HFFc6 (cell line): ENCODE data around the gene FBXL14. TPM values are rescaled to one million over a fixed set of nuclear protein-coding genes. Genes with fewer than 3 reads are reported as not detected.
A peak's percentile ranks its signal among the peaks of the same experiment; 100 is the strongest.

Experiments used
- DNase-seq: peaks from one replicate; pipeline ENCODE4 v3.0.0-alpha.2; 2018
- H3K27ac Mint-ChIP-seq: 2 replicates; pipeline ENCODE4 v1.8.0; 2020; ENCODE audit warnings: mild to moderate bottlenecking, mixed read lengths
- H3K27me3 Mint-ChIP-seq: 2 replicates; pipeline ENCODE4 v1.8.0; 2021; ENCODE audit warnings: mild to moderate bottlenecking, moderate library complexity, mixed read lengths; ENCODE audit not compliant: insufficient read depth
- H3K36me3 Mint-ChIP-seq: 2 replicates; pipeline ENCODE4 v1.8.0; 2021; ENCODE audit warnings: low read depth, mixed read lengths
- H3K4me1 Mint-ChIP-seq: 2 replicates; pipeline ENCODE4 v1.8.0; 2020; ENCODE audit warnings: low read depth, mixed read lengths
- H3K4me3 Mint-ChIP-seq: 2 replicates; pipeline ENCODE4 v1.8.0; 2020; ENCODE audit warnings: mild to moderate bottlenecking, moderate library complexity, mixed read lengths
- H3K9me3 Mint-ChIP-seq: 2 replicates; pipeline ENCODE4 v1.8.0; 2020; ENCODE audit warnings: mild to moderate bottlenecking, mixed read lengths
- total RNA-seq, 6 experiments: library from RNA; stranded (reverse); fragmentation: NEBNext Ultra II Directional; extraction: Animal tissue kit (Norgen Biotek cat#: 25700); gene quantifications; 2 replicates in 1 of 6; 3 replicates in 5 of 6; pipeline ENCODE4 v1.2.3, GENCODE V29; 2021
- TF ChIP-seq, protein P1 (sequence below): fragments of 200-600 bp; sonication (generic); IDR thresholded peaks from 2 replicates; pipeline ENCODE4 v1.5.0; 2021; ENCODE audit warnings: antibody characterized with exemption, mild to moderate bottlenecking

FBXL14 gene
- total RNA-seq, 6 experiments from 2014 or later: 5.2 to 6.5 (median 5.4) TPM

DNA sequence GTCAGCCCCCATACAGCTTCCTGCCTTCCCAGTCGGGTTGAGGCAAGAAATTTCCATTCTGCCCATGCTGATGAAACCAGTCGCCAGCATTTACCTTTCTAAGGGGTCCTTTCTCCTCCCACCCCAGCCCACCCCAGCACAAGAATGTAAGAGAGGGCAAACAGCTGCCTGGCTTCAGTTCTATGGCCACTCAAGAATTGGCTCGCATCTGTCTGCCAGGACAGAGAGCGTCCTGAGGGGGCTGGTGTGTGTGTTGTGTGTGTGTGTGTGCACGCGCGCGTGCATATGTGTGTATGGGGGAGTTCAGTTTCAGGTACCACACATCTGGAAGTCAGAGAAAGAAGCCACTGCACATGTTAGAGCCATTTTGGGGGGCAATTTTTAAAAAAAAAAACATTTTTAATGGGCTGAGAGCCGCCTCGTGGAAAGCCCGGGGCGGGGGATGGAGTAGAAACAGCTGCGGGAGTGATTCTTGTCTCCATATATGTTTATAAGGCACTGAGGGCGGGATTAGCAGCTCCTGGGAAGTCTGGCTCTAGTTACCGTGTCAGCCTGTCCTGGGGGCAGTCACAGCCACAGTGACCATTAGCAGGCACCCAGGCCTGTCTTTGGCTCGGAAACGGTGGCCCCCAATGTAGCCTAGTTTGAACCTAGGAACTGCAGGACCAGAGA is 34.4 kb upstream of the FBXL14 start, which contains the start of gene WNT5B:
Gene WNT5B, plus strand, starts transcription at position 566 of the 672 bp plus-strand sequence. CDS start 2,124 bp downstream, outside the sequence.
- TF ChIP-seq, protein P1, sequence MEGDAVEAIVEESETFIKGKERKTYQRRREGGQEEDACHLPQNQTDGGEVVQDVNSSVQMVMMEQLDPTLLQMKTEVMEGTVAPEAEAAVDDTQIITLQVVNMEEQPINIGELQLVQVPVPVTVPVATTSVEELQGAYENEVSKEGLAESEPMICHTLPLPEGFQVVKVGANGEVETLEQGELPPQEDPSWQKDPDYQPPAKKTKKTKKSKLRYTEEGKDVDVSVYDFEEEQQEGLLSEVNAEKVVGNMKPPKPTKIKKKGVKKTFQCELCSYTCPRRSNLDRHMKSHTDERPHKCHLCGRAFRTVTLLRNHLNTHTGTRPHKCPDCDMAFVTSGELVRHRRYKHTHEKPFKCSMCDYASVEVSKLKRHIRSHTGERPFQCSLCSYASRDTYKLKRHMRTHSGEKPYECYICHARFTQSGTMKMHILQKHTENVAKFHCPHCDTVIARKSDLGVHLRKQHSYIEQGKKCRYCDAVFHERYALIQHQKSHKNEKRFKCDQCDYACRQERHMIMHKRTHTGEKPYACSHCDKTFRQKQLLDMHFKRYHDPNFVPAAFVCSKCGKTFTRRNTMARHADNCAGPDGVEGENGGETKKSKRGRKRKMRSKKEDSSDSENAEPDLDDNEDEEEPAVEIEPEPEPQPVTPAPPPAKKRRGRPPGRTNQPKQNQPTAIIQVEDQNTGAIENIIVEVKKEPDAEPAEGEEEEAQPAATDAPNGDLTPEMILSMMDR: no peak
- H3K27me3 Mint-ChIP-seq: peaks cover 13% of the 10 kb centered on the region
- DNase-seq: no peak
- H3K27ac Mint-ChIP-seq: peak within 1 kb of the TSS; percentile 86
- no peaks in the 10 kb centered on the region for H3K9me3 Mint-ChIP-seq
- H3K4me1 Mint-ChIP-seq: peaks cover 58% of the 10 kb centered on the region
- peaks cover 9% of the 10 kb centered on the region for H3K36me3 Mint-ChIP-seq
- peak within 1 kb of the TSS; percentile 64 for H3K4me3 Mint-ChIP-seq

DNA sequence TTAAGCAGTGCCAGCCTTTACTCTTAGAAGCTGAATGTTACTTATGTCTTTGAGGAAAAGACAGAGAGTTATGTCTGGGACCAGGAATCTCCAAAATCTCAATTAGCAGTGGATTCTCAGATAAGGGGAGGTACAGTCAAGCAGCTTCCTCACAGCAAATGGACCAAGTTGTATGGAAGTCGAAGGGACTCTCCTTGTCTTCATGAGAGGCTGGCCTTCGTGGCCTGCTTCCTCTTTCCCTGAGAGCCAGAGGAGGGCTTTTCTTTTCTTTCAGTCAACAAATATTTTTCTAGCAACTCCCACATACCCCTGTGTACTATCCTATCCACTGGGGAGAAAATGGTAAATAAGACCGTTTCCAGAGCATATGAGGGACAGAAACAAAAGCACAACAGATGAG is 28.0 kb upstream of the FBXL14 start:
- Mint-ChIP-seq H3K4me1 (peaks cover 88% of the 10 kb centered on the region), H3K9me3 (no peaks in the 10 kb centered on the region), H3K27me3 (peaks cover 6% of the 10 kb centered on the region; the same call in 1 of the 2 replicates), H3K4me3 (no peak overlapping the region), H3K27ac (peak overlapping the region; percentile 74), H3K36me3 (peaks cover 35% of the 10 kb centered on the region)
- DNase-seq: no peak
- TF ChIP-seq, protein P1: no peak

DNA sequence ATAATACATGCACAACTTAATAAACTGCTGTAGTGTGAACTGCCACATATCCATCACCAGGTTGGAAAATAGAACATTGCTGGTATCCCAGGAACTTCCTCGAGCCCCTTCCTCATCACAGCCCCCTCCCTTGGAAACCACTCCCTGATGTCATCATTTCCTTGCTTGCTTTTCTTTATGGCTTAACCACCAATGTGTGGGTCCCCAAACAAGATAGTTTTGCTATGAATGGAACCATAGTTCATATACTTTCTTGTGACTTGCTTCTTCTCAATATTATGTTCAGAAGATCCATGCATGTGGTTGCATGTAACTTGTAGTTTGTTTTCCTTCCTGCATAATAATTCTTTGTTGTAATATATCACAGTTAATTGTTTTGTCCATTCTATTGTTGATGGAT is 25.7 kb upstream of the FBXL14 start:
- Mint-ChIP-seq H3K9me3 (no peaks in the 10 kb centered on the region), H3K4me3 (no peak overlapping the region), H3K4me1 (peaks cover 93% of the 10 kb centered on the region), H3K27ac (peak overlapping the region; percentile 16), H3K36me3 (peaks cover 34% of the 10 kb centered on the region), H3K27me3 (peaks cover 3% of the 10 kb centered on the region; the same call in 1 of the 2 replicates)
- no peak for DNase-seq
- TF ChIP-seq, protein P1: no peak

DNA sequence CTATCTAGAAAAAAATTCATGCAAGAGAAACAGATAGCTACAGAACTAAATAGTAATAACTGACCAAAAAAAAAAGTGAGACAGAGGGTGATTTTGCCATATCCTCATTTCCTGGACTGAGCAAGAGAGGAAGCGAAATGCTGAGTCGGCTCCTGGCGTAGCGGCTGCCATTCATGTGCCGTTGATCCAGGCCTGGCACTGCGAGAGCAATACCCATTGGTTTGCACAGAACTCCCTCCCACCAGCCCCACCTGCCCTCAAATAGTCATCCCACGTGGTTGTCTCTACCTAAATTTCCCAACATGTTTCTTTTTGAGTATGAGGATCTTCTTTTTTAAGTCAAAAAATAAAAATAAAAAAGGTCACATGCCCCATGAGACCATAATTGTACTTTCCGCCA is 25.2 kb upstream of the FBXL14 start:
- H3K27me3 Mint-ChIP-seq: peaks cover 3% of the 10 kb centered on the region; the same call in 1 of the 2 replicates

DNA sequence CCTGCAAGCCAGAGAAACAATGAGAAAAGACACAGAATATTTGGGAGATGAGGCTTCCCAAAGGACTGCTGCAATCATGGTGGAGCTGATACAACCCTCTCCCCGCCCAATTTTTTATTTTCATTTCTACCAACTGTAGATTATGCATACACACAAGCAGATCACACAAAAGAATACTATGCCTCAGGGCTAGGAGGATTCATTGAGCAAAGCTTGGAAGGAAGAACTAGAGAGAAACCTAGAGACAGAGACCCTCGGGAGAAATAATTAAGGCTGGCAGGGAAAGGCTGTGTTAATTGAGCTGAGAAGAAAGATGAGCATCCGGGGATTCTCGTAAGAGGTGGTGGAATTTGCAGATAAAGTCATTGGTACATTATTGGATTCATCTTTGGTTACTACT is 24.8 kb upstream of the FBXL14 start:
- no peak overlapping the region for H3K4me3 Mint-ChIP-seq
- H3K27me3 Mint-ChIP-seq: peaks cover 3% of the 10 kb centered on the region; the same call in 1 of the 2 replicates
- H3K9me3 Mint-ChIP-seq: no peaks in the 10 kb centered on the region
- H3K4me1 Mint-ChIP-seq: peaks cover 92% of the 10 kb centered on the region
- H3K36me3 Mint-ChIP-seq: peaks cover 42% of the 10 kb centered on the region
- DNase-seq: no peak
- peak overlapping the region; percentile 1; the same call in 1 of the 2 replicates for H3K27ac Mint-ChIP-seq
- TF ChIP-seq, protein P1: no peak

More for the DNA sequence above, 25.2 kb upstream of the FBXL14 start:
- Mint-ChIP-seq H3K9me3 (no peaks in the 10 kb centered on the region), H3K36me3 (peaks cover 39% of the 10 kb centered on the region), H3K4me3 (no peak overlapping the region), H3K4me1 (peaks cover 93% of the 10 kb centered on the region), H3K27ac (peak overlapping the region; percentile 1; the same call in 1 of the 2 replicates)
- TF ChIP-seq, protein P1: no peak
- DNase-seq: no peak
